HEK293 (cell line): ENCODE results near the gene AVEN.

Experiments used
- CTCF ChIA-PET: fragments of 350-600 bp; formaldehyde crosslinking; extraction: SDS; loops from one replicate; lab custom pipeline; 2021; ENCODE audit warnings: antibody characterized with exemption; lab: Yijun Ruan, JAX
- POLR2A ChIA-PET: fragments of 300-600 bp; formaldehyde crosslinking; extraction: SDS; loops from one replicate; lab custom pipeline; 2020; ENCODE audit warnings: antibody characterized with exemption, inconsistent platforms; lab: Yijun Ruan, JAX
- H3K27ac ChIP-seq: fragments of 200-500 bp; sonication (Bioruptor generic); 2 replicates; pipeline ENCODE4 v1.5.1; 2014; ENCODE audit warnings: low read depth, low read length, control low read depth, inconsistent platforms; ENCODE audit errors: extremely low read depth
- H3K36me3 ChIP-seq, 2 experiments: fragments of 200-500 bp in 1 of 2; sonication (Bioruptor generic) in 1 of 2; 1 replicate in 1 of 2; 2 replicates in 1 of 2; pipeline ENCODE4 v1.5.1; 2014 to 2017; ENCODE audit warnings: inconsistent platforms in 2 of 2, low read length in 2 of 2; ENCODE audit not compliant: control insufficient read depth in 2 of 2, insufficient read depth in 1 of 2
- H3K4me1 ChIP-seq: fragments of 200-500 bp; sonication (Bioruptor generic); 2 replicates; pipeline ENCODE4 v1.5.1; 2014; ENCODE audit warnings: mild to moderate bottlenecking, low read length, inconsistent platforms; ENCODE audit not compliant: control insufficient read depth, insufficient read depth
- H3K4me3 ChIP-seq: 2 replicates; pipeline ENCODE4 v1.5.1; 2011; ENCODE audit warnings: low read depth, mild to moderate bottlenecking, control low read depth, low read length, moderate library complexity
- H3K9me3 ChIP-seq: fragments of 200-500 bp; sonication (Bioruptor generic); 2 replicates; pipeline ENCODE4 v1.5.1; 2014; ENCODE audit warnings: low read depth, low read length, inconsistent platforms; ENCODE audit not compliant: control insufficient read depth, insufficient read depth
- BCL11B ChIP-seq: fragments of 450-650 bp; formaldehyde crosslinking; IDR thresholded peaks from 2 replicates; pipeline ENCODE4 v1.5.1; 2016; ENCODE audit warnings: low read depth, missing biosample characterization, missing genetic modification characterization
- FEZF1 ChIP-seq: fragments of 450-650 bp; formaldehyde crosslinking; IDR thresholded peaks from 2 replicates; pipeline ENCODE4 v1.5.1; 2016; ENCODE audit warnings: missing biosample characterization, missing genetic modification characterization
- GFI1B ChIP-seq: fragments of 450-650 bp; formaldehyde crosslinking; IDR thresholded peaks from 2 replicates; pipeline ENCODE4 v1.5.1; 2016; ENCODE audit warnings: missing biosample characterization, missing genetic modification characterization
- GLIS2 ChIP-seq: fragments of 450-650 bp; formaldehyde crosslinking; IDR thresholded peaks from 2 replicates; pipeline ENCODE4 v1.5.1; 2016; ENCODE audit warnings: missing biosample characterization, missing genetic modification characterization
- INSM2 ChIP-seq: fragments of 450-650 bp; formaldehyde crosslinking; IDR thresholded peaks from 2 replicates; pipeline ENCODE4 v1.5.1; 2016; ENCODE audit warnings: missing biosample characterization, missing genetic modification characterization
- KLF10 ChIP-seq: fragments of 450-650 bp; IDR thresholded peaks from 2 replicates; pipeline ENCODE4 v1.5.1; 2018; ENCODE audit warnings: missing biosample characterization, mild to moderate bottlenecking, missing genetic modification characterization
- PATZ1 ChIP-seq: fragments of 450-650 bp; formaldehyde crosslinking; IDR thresholded peaks from 2 replicates; pipeline ENCODE4 v1.5.1; 2016; ENCODE audit warnings: missing biosample characterization, missing genetic modification characterization
- TRIM28 ChIP-seq: IDR thresholded peaks from 2 replicates; pipeline ENCODE4 v1.6.1; 2011; ENCODE audit warnings: low read length, control low read depth, borderline replicate concordance
- ZFP37 ChIP-seq: fragments of 450-650 bp; formaldehyde crosslinking; IDR thresholded peaks from 2 replicates; pipeline ENCODE4 v1.5.1; 2016; ENCODE audit warnings: missing biosample characterization, missing genetic modification characterization
- ZNF138 ChIP-seq: fragments of 450-650 bp; formaldehyde crosslinking; IDR thresholded peaks from 2 replicates; pipeline ENCODE4 v1.5.1; 2016; ENCODE audit warnings: missing biosample characterization, missing genetic modification characterization, borderline replicate concordance
- ZNF148 ChIP-seq: fragments of 450-650 bp; formaldehyde crosslinking; IDR thresholded peaks from 2 replicates; pipeline ENCODE4 v1.5.0; 2017; ENCODE audit warnings: missing biosample characterization, missing genetic modification characterization, borderline replicate concordance
- ZNF18 ChIP-seq: fragments of 450-650 bp; formaldehyde crosslinking; IDR thresholded peaks from 2 replicates; pipeline ENCODE4 v1.5.1; 2016; ENCODE audit warnings: missing biosample characterization, missing genetic modification characterization
- ZNF2 ChIP-seq: fragments of 450-650 bp; formaldehyde crosslinking; IDR thresholded peaks from 2 replicates; pipeline ENCODE4 v1.5.1; 2016; ENCODE audit warnings: missing biosample characterization, missing genetic modification characterization
- ZNF239 ChIP-seq: fragments of 450-650 bp; formaldehyde crosslinking; IDR thresholded peaks from 2 replicates; pipeline ENCODE4 v1.5.1; 2016; ENCODE audit warnings: missing biosample characterization, missing genetic modification characterization
- ZNF274 ChIP-seq, 2 experiments: fragments of 200-500 bp in 1 of 2; fragments of 450-650 bp in 1 of 2; sonication (Bioruptor generic) in 1 of 2; formaldehyde crosslinking in 1 of 2; IDR thresholded peaks; 2 replicates each; pipeline versions ENCODE4 v1.5.1 to v1.6.1; 2014 to 2016; ENCODE audit warnings: borderline replicate concordance in 1 of 2, inconsistent platforms in 1 of 2, low read length in 1 of 2, missing biosample characterization in 1 of 2, missing genetic modification characterization in 1 of 2
- ZNF280C ChIP-seq: fragments of 450-650 bp; formaldehyde crosslinking; IDR thresholded peaks from 2 replicates; pipeline ENCODE4 v1.5.1; 2016; ENCODE audit warnings: missing biosample characterization, missing genetic modification characterization
- ZNF302 ChIP-seq: fragments of 450-650 bp; formaldehyde crosslinking; IDR thresholded peaks from 2 replicates; pipeline ENCODE4 v1.5.1; 2016; ENCODE audit warnings: missing biosample characterization, missing genetic modification characterization, low read depth
- ZNF335 ChIP-seq: fragments of 450-650 bp; formaldehyde crosslinking; conservative IDR thresholded peaks from 2 replicates; pipeline ENCODE4 v1.5.1; 2016; ENCODE audit warnings: missing biosample characterization, missing genetic modification characterization
- ZNF391 ChIP-seq: fragments of 450-650 bp; formaldehyde crosslinking; IDR thresholded peaks from 2 replicates; pipeline ENCODE4 v1.5.1; 2016; ENCODE audit warnings: low read depth, missing biosample characterization, missing genetic modification characterization, borderline replicate concordance
- ZNF433 ChIP-seq: fragments of 450-650 bp; formaldehyde crosslinking; IDR thresholded peaks from 2 replicates; pipeline ENCODE4 v1.5.1; 2016; ENCODE audit warnings: missing biosample characterization, missing genetic modification characterization, low read depth
- ZNF510 ChIP-seq: fragments of 450-650 bp; formaldehyde crosslinking; IDR thresholded peaks from 2 replicates; pipeline ENCODE4 v1.5.1; 2018; ENCODE audit warnings: mild to moderate bottlenecking, missing genetic modification characterization, missing biosample characterization; ENCODE audit not compliant: insufficient replicate concordance
- ZNF530 ChIP-seq: fragments of 450-650 bp; formaldehyde crosslinking; IDR thresholded peaks from 2 replicates; pipeline ENCODE4 v1.5.1; 2016; ENCODE audit warnings: low read depth, missing biosample characterization, missing genetic modification characterization
- ZNF571 ChIP-seq: fragments of 450-650 bp; formaldehyde crosslinking; IDR thresholded peaks from 2 replicates; pipeline ENCODE4 v1.5.0; 2017; ENCODE audit warnings: missing biosample characterization, missing genetic modification characterization
- ZNF585B ChIP-seq: fragments of 450-650 bp; formaldehyde crosslinking; IDR thresholded peaks from 2 replicates; pipeline ENCODE4 v1.5.1; 2016; ENCODE audit warnings: missing biosample characterization, missing genetic modification characterization
- ZNF596 ChIP-seq: fragments of 450-650 bp; IDR thresholded peaks from 2 replicates; pipeline ENCODE4 v1.5.0; 2018; ENCODE audit warnings: missing biosample characterization, mild to moderate bottlenecking, missing genetic modification characterization, moderate library complexity
- ZNF692 ChIP-seq: fragments of 450-650 bp; formaldehyde crosslinking; IDR thresholded peaks from 2 replicates; pipeline ENCODE4 v1.5.1; 2016; ENCODE audit warnings: missing biosample characterization, missing genetic modification characterization

AVEN gene

GRCh38 chr15:34084086-34084485, 45.1 kb upstream of the AVEN start:
- Histone ChIP-seq H3K27ac (no peak overlapping the region), H3K4me1 (no peaks in the 10 kb centered on the region), H3K36me3 (peaks cover 3 to 30% of the 10 kb centered on the region in 2 experiments), H3K9me3 (no peaks in the 10 kb centered on the region), H3K4me3 (no peak overlapping the region)
- POLR2A ChIA-PET = no interaction called here
- CTCF ChIA-PET = no interaction called here
- no peak for TF ChIP-seq GLIS2 (tag by site-specific recombination)
- no peak for TF ChIP-seq ZFP37 (tag by site-specific recombination)
- TF ChIP-seq ZNF391 (tag by site-specific recombination) = no peak
- TF ChIP-seq ZNF530 = no peak
- TF ChIP-seq ZNF138 = no peak
- TF ChIP-seq ZNF510 = no peak
- TF ChIP-seq KLF10 (tag by site-specific recombination) = no peak
- TF ChIP-seq ZNF596 = no peak
- TF ChIP-seq ZNF18 (tag by site-specific recombination) = no peak
- no peak for TF ChIP-seq ZNF148 (tag by site-specific recombination)
- no peak for TF ChIP-seq ZNF274 (IDR thresholded peaks at IDR 0.05; ENCODE audit: low read length)
- no peak for TF ChIP-seq ZNF274 (tag by site-specific recombination; IDR thresholded peaks at IDR 0.05; ENCODE audit: borderline replicate concordance)
- TF ChIP-seq BCL11B (tag by site-specific recombination) = no peak
- TF ChIP-seq ZNF692 (tag by site-specific recombination) = no peak
- no peak for TF ChIP-seq FEZF1 (tag by site-specific recombination)
- no peak for TF ChIP-seq TRIM28
- TF ChIP-seq GFI1B (tag by site-specific recombination) = no peak
- TF ChIP-seq PATZ1 (tag by site-specific recombination) = no peak

- Histone ChIP-seq H3K4me1 (no peaks in the 10 kb centered on the region), H3K4me3 (no peak overlapping the region), H3K27ac (no peak overlapping the region), H3K9me3 (no peaks in the 10 kb centered on the region), H3K36me3 (peaks cover 0 to 10% of the 10 kb centered on the region in 2 experiments; a peak in 2 of 3 replicates)
- ChIA-PET CTCF (interaction anchor here (0.7 kb wide), 1 partner anchor 16 kb away, joined by 3 read pairs; no protein-coding TSS in a partner anchor), POLR2A (no interaction called here)
- no peak for TF ChIP-seq ZNF280C (tag by site-specific recombination)
- TF ChIP-seq ZNF2 (tag by site-specific recombination) = no peak
- TF ChIP-seq ZNF571 (tag by site-specific recombination) = no peak
- no peak for TF ChIP-seq ZNF302
- no peak for TF ChIP-seq ZNF335 (tag by site-specific recombination)
- no peak for TF ChIP-seq ZNF239 (tag by site-specific recombination)
- no peak for TF ChIP-seq ZNF585B (tag by site-specific recombination)
- no peak for TF ChIP-seq ZNF433 (tag by site-specific recombination)
- no peak for TF ChIP-seq INSM2 (tag by site-specific recombination)
Measured at GRCh38 chr15:34079904-34080303, 40.9 kb upstream of the AVEN start.
